Neural cell (in vitro differentiated cells): ENCODE measurements around the gene PROZ.

Source experiments
- EP300 ChIP-seq: fragments of 450-650 bp; conservative IDR thresholded peaks from 2 replicates; pipeline ENCODE4 v1.6.1; 2014; ENCODE audit warnings: antibody characterized with exemption, mild to moderate bottlenecking, moderate library complexity; ENCODE audit not compliant: poor library complexity, severe bottlenecking
- EZH2 ChIP-seq: fragments of 200-600, 300-800 bp; shearing (Covaris generic), sonication (generic); IDR thresholded peaks from 2 replicates; pipeline ENCODE4 v1.6.1; 2014; ENCODE audit warnings: antibody characterized with exemption, low read length, borderline replicate concordance, mild to moderate bottlenecking; ENCODE audit not compliant: insufficient read depth, poor library complexity, severe bottlenecking
- MXI1 ChIP-seq: fragments of 450-650 bp; conservative IDR thresholded peaks from 2 replicates; pipeline ENCODE4 v1.6.1; 2014; ENCODE audit warnings: antibody characterized with exemption, mild to moderate bottlenecking; ENCODE audit not compliant: poor library complexity, severe bottlenecking
- POLR2AphosphoS5 ChIP-seq: IDR thresholded peaks from 2 replicates; pipeline ENCODE4 v1.6.1; 2012
- RAD21 ChIP-seq: fragments of 450-650 bp; conservative IDR thresholded peaks from 2 replicates; pipeline ENCODE4 v1.6.1; 2014; ENCODE audit warnings: antibody characterized with exemption, mild to moderate bottlenecking, moderate library complexity
- SMC3 ChIP-seq: fragments of 450-650 bp; conservative IDR thresholded peaks from 2 replicates; pipeline ENCODE4 v1.6.1; 2014; ENCODE audit warnings: antibody characterized with exemption, mild to moderate bottlenecking, moderate library complexity; ENCODE audit not compliant: poor library complexity
- TAF1 ChIP-seq: IDR thresholded peaks from 2 replicates; pipeline ENCODE4 v1.6.1; 2012; ENCODE audit warnings: low read depth
- TF ChIP-seq, protein P1 (sequence below): fragments of 450-650 bp; IDR thresholded peaks from 2 replicates; pipeline ENCODE4 v1.5.1; 2014; ENCODE audit warnings: antibody characterized with exemption, mild to moderate bottlenecking, moderate library complexity; ENCODE audit not compliant: poor library complexity, severe bottlenecking
- TF ChIP-seq, protein P2 (sequence below): IDR thresholded peaks from 2 replicates; pipeline ENCODE4 v1.6.1; 2012; ENCODE audit warnings: borderline replicate concordance

DNA sequence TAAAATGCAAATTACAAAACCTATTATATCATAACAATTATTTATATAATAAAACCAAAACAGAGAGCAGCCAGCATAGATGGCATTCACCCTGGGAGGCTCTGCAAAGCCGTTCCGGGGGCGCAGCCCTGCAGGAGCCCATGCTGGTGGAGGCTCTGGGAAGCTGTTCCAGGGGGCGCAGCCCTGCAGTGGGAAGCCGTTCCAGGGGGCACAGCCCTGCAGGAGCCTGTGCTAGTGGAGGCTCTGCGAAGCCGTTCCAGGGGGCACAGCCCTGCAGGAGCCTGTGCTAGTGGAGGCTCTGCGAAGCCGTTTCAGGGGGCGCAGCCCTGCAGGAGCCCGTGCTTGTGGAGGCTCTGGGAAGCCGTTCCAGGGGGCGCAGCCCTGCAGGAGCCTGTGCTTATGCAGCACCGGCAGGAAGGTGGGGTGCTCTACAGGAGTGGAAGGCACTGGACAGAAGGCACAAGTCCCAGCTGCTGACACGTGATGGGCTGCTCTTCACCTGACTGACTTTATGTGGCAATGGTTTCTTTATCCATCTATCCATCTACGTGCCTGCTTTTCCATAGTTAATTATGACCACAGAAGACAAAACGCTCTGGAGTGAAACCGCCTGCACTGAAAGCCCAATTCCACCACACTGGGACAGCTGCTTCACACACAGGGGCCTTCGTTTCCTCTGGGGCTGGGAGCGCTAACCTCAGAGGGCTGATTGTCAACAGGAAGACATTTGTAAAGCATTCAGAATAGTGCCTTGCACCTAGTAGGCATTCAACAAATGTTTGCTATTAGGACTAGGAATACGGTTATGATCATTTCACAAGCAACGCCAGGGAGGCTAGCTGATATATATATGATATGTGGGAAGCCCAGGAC lies 26.4 kb downstream of the PROZ start:
- TF ChIP-seq, protein P1, sequence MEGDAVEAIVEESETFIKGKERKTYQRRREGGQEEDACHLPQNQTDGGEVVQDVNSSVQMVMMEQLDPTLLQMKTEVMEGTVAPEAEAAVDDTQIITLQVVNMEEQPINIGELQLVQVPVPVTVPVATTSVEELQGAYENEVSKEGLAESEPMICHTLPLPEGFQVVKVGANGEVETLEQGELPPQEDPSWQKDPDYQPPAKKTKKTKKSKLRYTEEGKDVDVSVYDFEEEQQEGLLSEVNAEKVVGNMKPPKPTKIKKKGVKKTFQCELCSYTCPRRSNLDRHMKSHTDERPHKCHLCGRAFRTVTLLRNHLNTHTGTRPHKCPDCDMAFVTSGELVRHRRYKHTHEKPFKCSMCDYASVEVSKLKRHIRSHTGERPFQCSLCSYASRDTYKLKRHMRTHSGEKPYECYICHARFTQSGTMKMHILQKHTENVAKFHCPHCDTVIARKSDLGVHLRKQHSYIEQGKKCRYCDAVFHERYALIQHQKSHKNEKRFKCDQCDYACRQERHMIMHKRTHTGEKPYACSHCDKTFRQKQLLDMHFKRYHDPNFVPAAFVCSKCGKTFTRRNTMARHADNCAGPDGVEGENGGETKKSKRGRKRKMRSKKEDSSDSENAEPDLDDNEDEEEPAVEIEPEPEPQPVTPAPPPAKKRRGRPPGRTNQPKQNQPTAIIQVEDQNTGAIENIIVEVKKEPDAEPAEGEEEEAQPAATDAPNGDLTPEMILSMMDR: no peak
- TF ChIP-seq, protein P2, sequence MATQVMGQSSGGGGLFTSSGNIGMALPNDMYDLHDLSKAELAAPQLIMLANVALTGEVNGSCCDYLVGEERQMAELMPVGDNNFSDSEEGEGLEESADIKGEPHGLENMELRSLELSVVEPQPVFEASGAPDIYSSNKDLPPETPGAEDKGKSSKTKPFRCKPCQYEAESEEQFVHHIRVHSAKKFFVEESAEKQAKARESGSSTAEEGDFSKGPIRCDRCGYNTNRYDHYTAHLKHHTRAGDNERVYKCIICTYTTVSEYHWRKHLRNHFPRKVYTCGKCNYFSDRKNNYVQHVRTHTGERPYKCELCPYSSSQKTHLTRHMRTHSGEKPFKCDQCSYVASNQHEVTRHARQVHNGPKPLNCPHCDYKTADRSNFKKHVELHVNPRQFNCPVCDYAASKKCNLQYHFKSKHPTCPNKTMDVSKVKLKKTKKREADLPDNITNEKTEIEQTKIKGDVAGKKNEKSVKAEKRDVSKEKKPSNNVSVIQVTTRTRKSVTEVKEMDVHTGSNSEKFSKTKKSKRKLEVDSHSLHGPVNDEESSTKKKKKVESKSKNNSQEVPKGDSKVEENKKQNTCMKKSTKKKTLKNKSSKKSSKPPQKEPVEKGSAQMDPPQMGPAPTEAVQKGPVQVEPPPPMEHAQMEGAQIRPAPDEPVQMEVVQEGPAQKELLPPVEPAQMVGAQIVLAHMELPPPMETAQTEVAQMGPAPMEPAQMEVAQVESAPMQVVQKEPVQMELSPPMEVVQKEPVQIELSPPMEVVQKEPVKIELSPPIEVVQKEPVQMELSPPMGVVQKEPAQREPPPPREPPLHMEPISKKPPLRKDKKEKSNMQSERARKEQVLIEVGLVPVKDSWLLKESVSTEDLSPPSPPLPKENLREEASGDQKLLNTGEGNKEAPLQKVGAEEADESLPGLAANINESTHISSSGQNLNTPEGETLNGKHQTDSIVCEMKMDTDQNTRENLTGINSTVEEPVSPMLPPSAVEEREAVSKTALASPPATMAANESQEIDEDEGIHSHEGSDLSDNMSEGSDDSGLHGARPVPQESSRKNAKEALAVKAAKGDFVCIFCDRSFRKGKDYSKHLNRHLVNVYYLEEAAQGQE: no peak
- TF ChIP-seq EZH2: no peak
- TF ChIP-seq POLR2AphosphoS5: no peak
- no peak for TF ChIP-seq EP300
- TF ChIP-seq TAF1: no peak
- no peak for TF ChIP-seq RAD21
- TF ChIP-seq MXI1: no peak
- no peak for TF ChIP-seq SMC3
